ENCODE results near the gene TMTC1. TPM values are rescaled to one million over a fixed set of nuclear protein-coding genes. Genes with fewer than 3 reads are reported as not detected.

Gene TMTC1
- total and polyA plus RNA-seq, 2 of the 8 experiments (the other 6 are each of a cell fraction or from before 2014, with no cell fraction given) = 15.4 to 20.8 TPM

GRCh38 chr12:29486972-29487371 is 296.8 kb downstream of the TMTC1 start:
- 77% methylated on average over 2 of the region's 2 CpGs; no CpG with 5 or more reads in 1 of the 2 experiments for WGBS, 2 experiments (ENCODE audit: extremely low coverage in 1 of 2, insufficient coverage in 1 of 2, insufficient read length in 1 of 2, insufficient replicate concordance in 2 of 2, low coverage in 1 of 2, low lambda C conversion rate in 2 of 2, missing lambda C conversion rate in 1 of 2)
- no peaks in the 10 kb centered on the region for H3K36me3 ChIP-seq (ENCODE audit: control insufficient read depth in 2 of 4, insufficient read depth in 4 of 4, low read length in 3 of 4)
- no peaks in the 10 kb centered on the region for H3K4me1 ChIP-seq (replicated peaks in 1 of 4; ENCODE audit: control insufficient read depth in 3 of 4, insufficient read depth in 4 of 4, low read length in 3 of 4)
- TF ChIP-seq EGR1 (IDR thresholded peaks at IDR 0.05; ENCODE audit: borderline replicate concordance, low read depth, low read length) = no peak
- TF ChIP-seq HDAC2 (IDR thresholded peaks at IDR 0.05; ENCODE audit: borderline replicate concordance in 1 of 2, low read depth in 2 of 2, low read length in 2 of 2) = no peak
- no peak for TF ChIP-seq RNF2 (IDR thresholded peaks at IDR 0.05; ENCODE audit: borderline replicate concordance, low read depth, low read length, missing control alignments, poor library complexity, severe bottlenecking)
- no peak for TF ChIP-seq TEAD4 (IDR thresholded peaks at IDR 0.05; ENCODE audit: low read depth, low read length)
- no peak overlapping the region for H3K14ac ChIP-seq (ENCODE audit: insufficient read length)
- no peak overlapping the region for H3K56ac ChIP-seq (replicated peaks; ENCODE audit: insufficient read length, low read depth, low read length)
- ChIA-PET CTCF (ENCODE audit: partially characterized antibody) (no interaction called here), POLR2A (ENCODE audit: partially characterized antibody) (no interaction called here)
- H2BK20ac ChIP-seq (ENCODE audit: low read length) = no peak overlapping the region
- H3K27me3 ChIP-seq (replicated peaks in 1 of 4; ENCODE audit: control insufficient read depth in 3 of 4, extremely low read depth in 1 of 4, insufficient read depth in 3 of 4, low read length in 3 of 4) = no peaks in the 10 kb centered on the region
- FAIRE-seq = no peak
- no peak overlapping the region for H2AK5ac ChIP-seq (ENCODE audit: low read depth, low read length)
- no peak overlapping the region for H2BK120ac ChIP-seq (replicated peaks; ENCODE audit: low read depth, low read length)
- H3K23me2 ChIP-seq (ENCODE audit: low read depth, low read length) = no peaks in the 10 kb centered on the region
- no peak overlapping the region for H3K4ac ChIP-seq (replicated peaks; ENCODE audit: insufficient read length, low read depth, low read length)
- H3K9me3 ChIP-seq (ENCODE audit: insufficient read depth in 2 of 2, low read depth in 1 of 2, low read length in 1 of 2) = no peaks in the 10 kb centered on the region; a peak in 1 of 4 replicates
- H3K18ac ChIP-seq (ENCODE audit: extremely low read depth, low read length) = no peak overlapping the region
- H2BK15ac ChIP-seq (ENCODE audit: low read length) = no peak overlapping the region
- DNase-seq (ENCODE audit: low read depth in 1 of 2, low spot score in 2 of 2) = no peak
- H3K4me2 ChIP-seq (ENCODE audit: insufficient read depth in 1 of 2, low read depth in 2 of 2, low read length in 2 of 2) = no peak overlapping the region
- no peak overlapping the region for H3K4me3 ChIP-seq (ENCODE audit: extremely low read depth in 1 of 4, insufficient read depth in 2 of 4, low read depth in 3 of 4, low read length in 4 of 4)
- no peaks in the 10 kb centered on the region for H4K20me1 ChIP-seq (replicated peaks in 1 of 2; ENCODE audit: control insufficient read depth in 1 of 2, insufficient read depth in 2 of 2, low read length in 2 of 2)
- no peak overlapping the region; the same call in 1 of the 2 replicates for H3K27ac ChIP-seq (ENCODE audit: low read depth, low read length)
- H3K79me2 ChIP-seq (ENCODE audit: control insufficient read depth in 1 of 2, insufficient read depth in 2 of 2, low read length in 2 of 2) = no peaks in the 10 kb centered on the region
- no peak overlapping the region for H3K23ac ChIP-seq (ENCODE audit: insufficient read length)
- no peak overlapping the region for H2BK12ac ChIP-seq (ENCODE audit: low read depth, low read length)
- H3K79me1 ChIP-seq (ENCODE audit: low read depth, low read length) = no peaks in the 10 kb centered on the region
- no peak overlapping the region for H2AFZ ChIP-seq (ENCODE audit: low read length)
- no peak overlapping the region for H4K8ac ChIP-seq (ENCODE audit: extremely low read depth, insufficient read depth, low read length)
- H4K5ac ChIP-seq (ENCODE audit: insufficient read length, low read depth, low read length) = no peak overlapping the region
- H4K91ac ChIP-seq (replicated peaks; ENCODE audit: insufficient read length, low read length) = no peak overlapping the region
- no peak overlapping the region for H3K9ac ChIP-seq (replicated peaks in 1 of 4; ENCODE audit: extremely low read depth in 1 of 4, low read depth in 3 of 4, low read length in 3 of 4)
- no peak overlapping the region for H2BK5ac ChIP-seq (ENCODE audit: low read depth, low read length)
